Stomach smooth muscle (tissue), 2 donors: ENCODE data around the gene CFAP77.

ENCODE experiments used
- H3K27ac ChIP-seq: one replicate; pipeline ENCODE4 v1.7.0; 2013; ENCODE audit warnings: mild to moderate bottlenecking, low read length, inconsistent platforms
- H3K27me3 ChIP-seq, 2 donors: one replicate each; pipeline ENCODE4 v1.7.0; 2013; ENCODE audit warnings: low read length in 2 of 2; ENCODE audit not compliant: insufficient read depth in 2 of 2, control insufficient read depth in 1 of 2
- H3K36me3 ChIP-seq, 2 donors: one replicate each; pipeline ENCODE4 v1.7.0; 2013; ENCODE audit warnings: low read length in 2 of 2; ENCODE audit not compliant: control insufficient read depth in 2 of 2, insufficient read depth in 2 of 2
- H3K4me1 ChIP-seq: one replicate; pipeline ENCODE4 v1.7.0; 2013; ENCODE audit warnings: low read length; ENCODE audit not compliant: control insufficient read depth, insufficient read depth
- H3K4me3 ChIP-seq, 2 donors: one replicate each; pipeline ENCODE4 v1.7.0; 2013; ENCODE audit warnings: low read length in 2 of 2
- H3K9ac ChIP-seq, 2 donors: one replicate each; pipeline ENCODE4 v1.7.0; 2013; ENCODE audit warnings: low read length in 2 of 2, mild to moderate bottlenecking in 1 of 2
- H3K9me3 ChIP-seq, 2 donors: one replicate each; pipeline ENCODE4 v1.7.0; 2013; ENCODE audit warnings: low read length in 2 of 2; ENCODE audit not compliant: control insufficient read depth in 2 of 2
- donor health status: healthy.
- donor health status: Pancreatic carcinoma.

Gene CFAP77

GRCh38 chr9:132504488-132504887 lies 94.5 kb downstream of the CFAP77 start:
- Histone ChIP-seq H3K9me3 (no peaks in the 10 kb centered on the region), H3K27ac (no peak overlapping the region), H3K9ac (no peak overlapping the region), H3K36me3 (no peaks in the 10 kb centered on the region), H3K27me3 (peaks cover 17 to 27% of the 10 kb centered on the region in 2 donors), H3K4me1 (no peaks in the 10 kb centered on the region), H3K4me3 (no peak overlapping the region)

- Histone ChIP-seq H3K27ac (no peak overlapping the region), H3K9me3 (no peaks in the 10 kb centered on the region), H3K4me3 (no peak overlapping the region), H3K36me3 (no peaks in the 10 kb centered on the region), H3K9ac (no peak overlapping the region), H3K4me1 (no peaks in the 10 kb centered on the region), H3K27me3 (peaks cover 17 to 27% of the 10 kb centered on the region in 2 donors)
Measured at GRCh38 chr9:132505991-132506655, 96.1 kb downstream of the CFAP77 start.

- no peaks in the 10 kb centered on the region for H3K9me3 ChIP-seq
- no peak overlapping the region for H3K9ac ChIP-seq
- no peaks in the 10 kb centered on the region for H3K4me1 ChIP-seq
- no peak overlapping the region for H3K27ac ChIP-seq
- H3K27me3 ChIP-seq, result peaks cover 17 to 27% of the 10 kb centered on the region in 2 donors
- no peak overlapping the region for H3K4me3 ChIP-seq
- no peaks in the 10 kb centered on the region for H3K36me3 ChIP-seq
Measured at GRCh38 chr9:132506977-132507669, 97.1 kb downstream of the CFAP77 start.

- Histone ChIP-seq H3K9ac (no peak overlapping the region), H3K27me3 (peaks cover 17 to 23% of the 10 kb centered on the region in 2 donors)
Measured at GRCh38 chr9:132507670-132508469, 97.9 kb downstream of the CFAP77 start.

GRCh38 chr9:132509928-132510874 lies 100.2 kb downstream of the CFAP77 start:
- Histone ChIP-seq H3K36me3 (no peaks in the 10 kb centered on the region), H3K9ac (no peak overlapping the region)

More at GRCh38 chr9:132507670-132508469, 97.9 kb downstream of the CFAP77 start:
- H3K4me3 ChIP-seq, result no peak overlapping the region
- no peaks in the 10 kb centered on the region for H3K9me3 ChIP-seq
- no peak overlapping the region for H3K27ac ChIP-seq
- H3K4me1 ChIP-seq, result no peaks in the 10 kb centered on the region
- H3K36me3 ChIP-seq, result no peaks in the 10 kb centered on the region

GRCh38 chr9:132511191-132511999 lies 101.4 kb downstream of the CFAP77 start:
- no peak overlapping the region for H3K9ac ChIP-seq
- no peak overlapping the region for H3K27ac ChIP-seq
- H3K27me3 ChIP-seq, result peaks cover 0 to 8% of the 10 kb centered on the region in 2 donors
- H3K4me3 ChIP-seq, result no peak overlapping the region
- no peaks in the 10 kb centered on the region for H3K9me3 ChIP-seq
- H3K36me3 ChIP-seq, result no peaks in the 10 kb centered on the region
- H3K4me1 ChIP-seq, result no peaks in the 10 kb centered on the region

More at GRCh38 chr9:132509928-132510874, 100.2 kb downstream of the CFAP77 start:
- Histone ChIP-seq H3K4me1 (no peaks in the 10 kb centered on the region), H3K9me3 (no peaks in the 10 kb centered on the region), H3K27me3 (peaks cover 8 to 11% of the 10 kb centered on the region in 2 donors), H3K4me3 (no peak overlapping the region), H3K27ac (no peak overlapping the region)

- no peak overlapping the region for H3K27ac ChIP-seq
- no peak overlapping the region for H3K9ac ChIP-seq
- H3K27me3 ChIP-seq, result peaks cover 0 to 8% of the 10 kb centered on the region in 2 donors
- H3K4me1 ChIP-seq, result no peaks in the 10 kb centered on the region
- no peaks in the 10 kb centered on the region for H3K36me3 ChIP-seq
- no peak overlapping the region for H3K4me3 ChIP-seq
- H3K9me3 ChIP-seq, result no peaks in the 10 kb centered on the region
Measured at GRCh38 chr9:132513416-132513815, 103.4 kb downstream of the CFAP77 start.

- Histone ChIP-seq H3K27me3 (peaks cover 0 to 11% of the 10 kb centered on the region in 2 donors), H3K36me3 (no peaks in the 10 kb centered on the region), H3K9ac (no peak overlapping the region), H3K4me1 (no peaks in the 10 kb centered on the region), H3K9me3 (no peaks in the 10 kb centered on the region), H3K4me3 (no peak overlapping the region), H3K27ac (no peak overlapping the region)
Measured at GRCh38 chr9:132514011-132514744, 104.2 kb downstream of the CFAP77 start.

GRCh38 chr9:132514821-132515220 lies 104.8 kb downstream of the CFAP77 start:
- Histone ChIP-seq H3K9ac (no peak overlapping the region), H3K27ac (no peak overlapping the region), H3K4me3 (no peak overlapping the region), H3K27me3 (peaks cover 0 to 11% of the 10 kb centered on the region in 2 donors), H3K9me3 (no peaks in the 10 kb centered on the region), H3K4me1 (no peaks in the 10 kb centered on the region), H3K36me3 (no peaks in the 10 kb centered on the region)
